ENCODE measurements around the gene TMEM184A. TPM values are rescaled to one million over a fixed set of nuclear protein-coding genes. Genes with fewer than 3 reads are reported as not detected.

TMEM184A gene
- total RNA-seq, 1 donor from 2014 or later, result 0.27 TPM

GRCh38 chr7:1569833-1570632 lies 14.0 kb upstream of the TMEM184A start, which contains the start of gene PSMG3:
TSS of gene PSMG3 (minus strand) at chr7:1570032. CDS start at chr7:1569339, 693 bp downstream.
- ATAC-seq (peak; percentile 95), DNase-seq (ENCODE audit: low spot score) (peak; percentile 95)
- intact Hi-C loops (cut with DNase I), result loop anchor here (10.0 kb wide), 1 partner anchor 65 kb away; the partner anchor contains the start of gene INTS1

- ATAC-seq, result no peak
- intact Hi-C loops (cut with DNase I), result loop anchor here (10.0 kb wide), 1 partner anchor 65 kb away; the partner anchor contains the start of gene INTS1
These were observed 13.4 kb upstream of the TMEM184A start for GRCh38 chr7:1569440-1569832.

GRCh38 chr7:1569016-1569415 lies 13.0 kb upstream of the TMEM184A start:
- intact Hi-C loops (cut with DNase I), result loop anchor here (10.0 kb wide), 1 partner anchor 64 kb away; the partner anchor contains the start of gene INTS1
- DNase-seq (ENCODE audit: low spot score) (no peak), ATAC-seq (no peak)

More at GRCh38 chr7:1569440-1569832, 13.4 kb upstream of the TMEM184A start:
- no peak for DNase-seq (ENCODE audit: low spot score)

- intact Hi-C loops (cut with DNase I), result loop anchor here (10.0 kb wide), 1 partner anchor 63 kb away; the partner anchor contains the start of gene INTS1
- DNase-seq (ENCODE audit: low spot score) (no peak), ATAC-seq (no peak)
These were observed 12.0 kb upstream of the TMEM184A start for GRCh38 chr7:1567896-1568510.

- intact Hi-C loops (cut with DNase I), result loop anchor here (10.0 kb wide), 1 partner anchor 62 kb away; the partner anchor contains the start of gene INTS1
- ATAC-seq, result no peak
- no peak for DNase-seq (ENCODE audit: low spot score)
These were observed 11.2 kb upstream of the TMEM184A start for GRCh38 chr7:1567049-1567771.

- intact Hi-C loops (cut with DNase I), result loop anchor here (10.0 kb wide), 1 partner anchor 62 kb away; the partner anchor contains the start of gene INTS1
- DNase-seq (ENCODE audit: low spot score), result no peak
- ATAC-seq, result no peak
These were observed 10.7 kb upstream of the TMEM184A start for GRCh38 chr7:1566687-1567048.

- ATAC-seq, result no peak
- no peak for DNase-seq (ENCODE audit: low spot score)
- intact Hi-C loops (cut with DNase I), result loop anchor here (10.0 kb wide), 1 partner anchor 60 kb away; the partner anchor contains the start of gene INTS1
These were observed 8.6 kb upstream of the TMEM184A start for GRCh38 chr7:1564603-1565022.

GRCh38 chr7:1563981-1564602 lies 8.1 kb upstream of the TMEM184A start:
- intact Hi-C loops (cut with DNase I), result loop anchor here (10.0 kb wide), 1 partner anchor 59 kb away; the partner anchor contains the start of gene INTS1
- no peak for ATAC-seq
- no peak for DNase-seq (ENCODE audit: low spot score)

GRCh38 chr7:1562597-1563051 lies 6.6 kb upstream of the TMEM184A start:
- intact Hi-C loops (cut with DNase I), result loop anchor here (10.0 kb wide), 1 partner anchor 58 kb away; the partner anchor contains the start of gene INTS1
- ATAC-seq, result no peak
- no peak for DNase-seq (ENCODE audit: low spot score)

- ATAC-seq (no peak), DNase-seq (ENCODE audit: low spot score) (no peak)
- intact Hi-C loops (cut with DNase I), result loop anchor here (10.0 kb wide), 1 partner anchor 57 kb away; the partner anchor contains the start of gene INTS1
These were observed 6.1 kb upstream of the TMEM184A start for GRCh38 chr7:1562116-1562515.

- no peak for ATAC-seq
- intact Hi-C loops (cut with DNase I), result loop anchor here (10.0 kb wide), 1 partner anchor 56 kb away; the partner anchor contains the start of gene INTS1
- peak; percentile 58 for DNase-seq (ENCODE audit: low spot score)
These were observed 5.3 kb upstream of the TMEM184A start for GRCh38 chr7:1561036-1561940.

GRCh38 chr7:1560620-1561031 lies 4.6 kb upstream of the TMEM184A start:
- ATAC-seq (no peak), DNase-seq (ENCODE audit: low spot score) (no peak)
- intact Hi-C loops (cut with DNase I), result loop anchor here (10.0 kb wide), 1 partner anchor 56 kb away; the partner anchor contains the start of gene INTS1

- no peak for ATAC-seq
- DNase-seq (ENCODE audit: low spot score), result no peak
- intact Hi-C loops (cut with DNase I), result loop anchor here (10.0 kb wide), 1 partner anchor 55 kb away; the partner anchor contains the start of gene INTS1
These were observed 3.9 kb upstream of the TMEM184A start for GRCh38 chr7:1559626-1560590.

- DNase-seq (ENCODE audit: low spot score), result peak; percentile 57
- intact Hi-C loops (cut with DNase I), result no loop called here
- ATAC-seq, result no peak
These were observed 3.0 kb upstream of the TMEM184A start for GRCh38 chr7:1558841-1559625.

GRCh38 chr7:1558181-1558811 lies 2.3 kb upstream of the TMEM184A start:
- ATAC-seq, result no peak
- intact Hi-C loops (cut with DNase I), result no loop called here

More at GRCh38 chr7:1558181-1558811, 2.3 kb upstream of the TMEM184A start:
- DNase-seq (ENCODE audit: low spot score), result peak; percentile 61

All from sciatic nerve (tissue), 2 donors.